ENCODE results near the gene RNF8.

- TF ChIP-seq CTCF (conservative IDR thresholded peaks at IDR 0.05 in 1 of 2, IDR thresholded peaks at IDR 0.05 in 1 of 2; ENCODE audit: low read depth in 1 of 2, low read length in 2 of 2): no peak
- no peak for TF ChIP-seq EZH2 (IDR thresholded peaks at IDR 0.05; ENCODE audit: low read length, missing control alignments)
Measured at GRCh38 chr6:37426945-37427510, 73.2 kb downstream of the RNF8 start.

Measured in fibroblast of lung (primary cell).